ENCODE measurements around the gene NSRP1. TPM values are rescaled to one million over a fixed set of nuclear protein-coding genes. Genes with fewer than 3 reads are reported as not detected.

The NSRP1 gene
- total RNA-seq, 2 donors from 2014 or later = 19.2 to 22.7 TPM

- no peak for TF ChIP-seq CTCF (IDR thresholded peaks at IDR 0.05)
- TF ChIP-seq POLR2A (IDR thresholded peaks at IDR 0.05) = no peak
- peaks cover 0 to 3% of the 10 kb centered on the region in 2 donors for H3K27me3 ChIP-seq
- H3K4me1 ChIP-seq = no peaks in the 10 kb centered on the region
- no peak overlapping the region for H3K27ac ChIP-seq
- intact Hi-C loops (cut with DNase I) = no loop called here
- 75 to 78% methylated on average over 13 of the region's 13 CpGs for WGBS, 2 donors
- no peaks in the 10 kb centered on the region for H3K9me3 ChIP-seq
- no peaks in the 10 kb centered on the region for H3K36me3 ChIP-seq (replicated peaks in 1 of 2; ENCODE audit: insufficient read depth in 1 of 2, low read depth in 2 of 2)
- DNase-seq (no peak), ATAC-seq (no peak)
- no peak overlapping the region for H3K4me3 ChIP-seq
Observed at GRCh38 chr17:30222721-30223175, 106.1 kb downstream of the NSRP1 start.

GRCh38 chr17:30224419-30224960, 107.9 kb downstream of the NSRP1 start:
- H3K27ac ChIP-seq = no peak overlapping the region
- intact Hi-C loops (cut with DNase I) = no loop called here
- no peak for DNase-seq
- ATAC-seq = no peak
- no peak for TF ChIP-seq CTCF (IDR thresholded peaks at IDR 0.05)
- no peak for TF ChIP-seq POLR2A (IDR thresholded peaks at IDR 0.05)
- no peaks in the 10 kb centered on the region for H3K9me3 ChIP-seq
- H3K36me3 ChIP-seq (replicated peaks in 1 of 2; ENCODE audit: insufficient read depth in 1 of 2, low read depth in 2 of 2) = no peaks in the 10 kb centered on the region
- WGBS, 2 donors = 67 to 68% methylated on average over 8 of the region's 8 CpGs
- H3K27me3 ChIP-seq = peaks cover 0 to 3% of the 10 kb centered on the region in 2 donors
- H3K4me3 ChIP-seq = no peak overlapping the region
- no peaks in the 10 kb centered on the region for H3K4me1 ChIP-seq

- peaks cover 0 to 3% of the 10 kb centered on the region in 2 donors for H3K27me3 ChIP-seq
- H3K27ac ChIP-seq = no peak overlapping the region
- H3K4me1 ChIP-seq = no peaks in the 10 kb centered on the region
- TF ChIP-seq POLR2A (IDR thresholded peaks at IDR 0.05) = no peak
- TF ChIP-seq CTCF (IDR thresholded peaks at IDR 0.05) = no peak
- WGBS, 2 donors = 70 to 85% methylated on average over 3 of the region's 3 CpGs
- no peaks in the 10 kb centered on the region for H3K9me3 ChIP-seq
- DNase-seq (no peak), ATAC-seq (no peak)
- H3K4me3 ChIP-seq = no peak overlapping the region
- no peaks in the 10 kb centered on the region for H3K36me3 ChIP-seq (replicated peaks in 1 of 2; ENCODE audit: insufficient read depth in 1 of 2, low read depth in 2 of 2)
- intact Hi-C loops (cut with DNase I) = no loop called here
Observed at GRCh38 chr17:30225112-30225511, 108.5 kb downstream of the NSRP1 start.

- Histone ChIP-seq H3K9me3 (no peaks in the 10 kb centered on the region), H3K4me1 (no peaks in the 10 kb centered on the region), H3K36me3 (replicated peaks in 1 of 2; ENCODE audit: insufficient read depth in 1 of 2, low read depth in 2 of 2) (no peaks in the 10 kb centered on the region), H3K4me3 (no peak overlapping the region), H3K27me3 (peaks cover 0 to 3% of the 10 kb centered on the region in 2 donors), H3K27ac (no peak overlapping the region)
- WGBS, 2 donors = 76 to 78% methylated on average over 15 of the region's 15 CpGs
- TF ChIP-seq CTCF (IDR thresholded peaks at IDR 0.05) = no peak
- no peak for TF ChIP-seq POLR2A (IDR thresholded peaks at IDR 0.05)
- intact Hi-C loops (cut with DNase I) = no loop called here
- no peak for DNase-seq
- ATAC-seq = no peak
Observed at GRCh38 chr17:30225919-30226553, 109.4 kb downstream of the NSRP1 start.

- ATAC-seq (no peak), DNase-seq (no peak)
- Histone ChIP-seq H3K36me3 (replicated peaks in 1 of 2; ENCODE audit: insufficient read depth in 1 of 2, low read depth in 2 of 2) (no peaks in the 10 kb centered on the region), H3K27me3 (peaks cover 0 to 3% of the 10 kb centered on the region in 2 donors), H3K4me1 (no peaks in the 10 kb centered on the region), H3K27ac (no peak overlapping the region), H3K4me3 (no peak overlapping the region), H3K9me3 (no peaks in the 10 kb centered on the region)
- TF ChIP-seq CTCF (IDR thresholded peaks at IDR 0.05) (no peak), POLR2A (IDR thresholded peaks at IDR 0.05) (no peak)
- intact Hi-C loops (cut with DNase I) = no loop called here
- 75 to 86% methylated on average over 10 of the region's 10 CpGs for WGBS, 2 donors
Observed at GRCh38 chr17:30226878-30227277, 110.3 kb downstream of the NSRP1 start.
